ENCODE measurements around the gene HSD17B11. TPM values are rescaled to one million over a fixed set of nuclear protein-coding genes. Genes with fewer than 3 reads are reported as not detected.

The HSD17B11 gene
- total RNA-seq, 1 experiment from 2014 or later = 14.0 TPM

GRCh38 chr4:87310691-87311335, 80.2 kb downstream of the HSD17B11 start (continued):
- TF ChIP-seq, protein P1, sequence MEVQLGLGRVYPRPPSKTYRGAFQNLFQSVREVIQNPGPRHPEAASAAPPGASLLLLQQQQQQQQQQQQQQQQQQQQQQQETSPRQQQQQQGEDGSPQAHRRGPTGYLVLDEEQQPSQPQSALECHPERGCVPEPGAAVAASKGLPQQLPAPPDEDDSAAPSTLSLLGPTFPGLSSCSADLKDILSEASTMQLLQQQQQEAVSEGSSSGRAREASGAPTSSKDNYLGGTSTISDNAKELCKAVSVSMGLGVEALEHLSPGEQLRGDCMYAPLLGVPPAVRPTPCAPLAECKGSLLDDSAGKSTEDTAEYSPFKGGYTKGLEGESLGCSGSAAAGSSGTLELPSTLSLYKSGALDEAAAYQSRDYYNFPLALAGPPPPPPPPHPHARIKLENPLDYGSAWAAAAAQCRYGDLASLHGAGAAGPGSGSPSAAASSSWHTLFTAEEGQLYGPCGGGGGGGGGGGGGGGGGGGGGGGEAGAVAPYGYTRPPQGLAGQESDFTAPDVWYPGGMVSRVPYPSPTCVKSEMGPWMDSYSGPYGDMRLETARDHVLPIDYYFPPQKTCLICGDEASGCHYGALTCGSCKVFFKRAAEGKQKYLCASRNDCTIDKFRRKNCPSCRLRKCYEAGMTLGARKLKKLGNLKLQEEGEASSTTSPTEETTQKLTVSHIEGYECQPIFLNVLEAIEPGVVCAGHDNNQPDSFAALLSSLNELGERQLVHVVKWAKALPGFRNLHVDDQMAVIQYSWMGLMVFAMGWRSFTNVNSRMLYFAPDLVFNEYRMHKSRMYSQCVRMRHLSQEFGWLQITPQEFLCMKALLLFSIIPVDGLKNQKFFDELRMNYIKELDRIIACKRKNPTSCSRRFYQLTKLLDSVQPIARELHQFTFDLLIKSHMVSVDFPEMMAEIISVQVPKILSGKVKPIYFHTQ (CRISPR knock-in tag; IDR thresholded peaks at IDR 0.05) = no peak
- TF ChIP-seq, protein P2, sequence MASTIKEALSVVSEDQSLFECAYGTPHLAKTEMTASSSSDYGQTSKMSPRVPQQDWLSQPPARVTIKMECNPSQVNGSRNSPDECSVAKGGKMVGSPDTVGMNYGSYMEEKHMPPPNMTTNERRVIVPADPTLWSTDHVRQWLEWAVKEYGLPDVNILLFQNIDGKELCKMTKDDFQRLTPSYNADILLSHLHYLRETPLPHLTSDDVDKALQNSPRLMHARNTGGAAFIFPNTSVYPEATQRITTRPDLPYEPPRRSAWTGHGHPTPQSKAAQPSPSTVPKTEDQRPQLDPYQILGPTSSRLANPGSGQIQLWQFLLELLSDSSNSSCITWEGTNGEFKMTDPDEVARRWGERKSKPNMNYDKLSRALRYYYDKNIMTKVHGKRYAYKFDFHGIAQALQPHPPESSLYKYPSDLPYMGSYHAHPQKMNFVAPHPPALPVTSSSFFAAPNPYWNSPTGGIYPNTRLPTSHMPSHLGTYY (CRISPR knock-in tag; IDR thresholded peaks at IDR 0.05) = no peak
- TF ChIP-seq JUN (CRISPR knock-in tag; IDR thresholded peaks at IDR 0.05) (no peak), ZBTB21 (CRISPR knock-in tag; IDR thresholded peaks at IDR 0.05; ENCODE audit: borderline replicate concordance) (no peak)

DNA sequence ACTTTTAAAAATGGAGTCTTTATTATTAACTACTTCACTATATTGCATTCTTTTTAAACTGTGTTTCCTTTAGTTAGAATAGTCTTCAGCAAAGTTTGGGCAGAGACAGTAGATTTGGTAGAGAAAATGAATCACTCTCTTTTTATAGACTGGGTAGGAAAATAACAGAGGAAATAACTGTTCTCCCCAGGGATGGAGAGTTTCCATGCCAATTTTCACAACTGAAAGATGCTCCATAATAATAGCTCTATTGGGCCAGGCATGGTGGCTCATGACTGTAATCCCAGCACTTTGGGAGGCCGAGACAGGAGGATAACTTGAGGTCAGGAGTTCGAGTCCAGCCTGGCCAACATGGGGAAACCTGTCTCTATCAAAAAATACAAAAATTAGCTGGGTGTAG, 81.4 kb downstream of the HSD17B11 start:
- H3K27me3 Mint-ChIP-seq (ENCODE audit: low read depth) = no peaks in the 10 kb centered on the region
- H3K4me3 Mint-ChIP-seq = no peak overlapping the region
- no peak overlapping the region for H3K27ac Mint-ChIP-seq
- POLR2A ChIA-PET = no interaction called here
- ATAC-seq (no peak), DNase-seq (ENCODE audit: low spot score) (no peak)
- H3K36me3 Mint-ChIP-seq = no peaks in the 10 kb centered on the region
- H3K9me3 Mint-ChIP-seq = no peaks in the 10 kb centered on the region
- 0 out of 2 replicates have a peak, but pooled peaks cover 2% of the 10 kb centered on the region for H3K4me1 Mint-ChIP-seq
- CTCF ChIA-PET = no interaction called here
- TF ChIP-seq, protein P3, sequence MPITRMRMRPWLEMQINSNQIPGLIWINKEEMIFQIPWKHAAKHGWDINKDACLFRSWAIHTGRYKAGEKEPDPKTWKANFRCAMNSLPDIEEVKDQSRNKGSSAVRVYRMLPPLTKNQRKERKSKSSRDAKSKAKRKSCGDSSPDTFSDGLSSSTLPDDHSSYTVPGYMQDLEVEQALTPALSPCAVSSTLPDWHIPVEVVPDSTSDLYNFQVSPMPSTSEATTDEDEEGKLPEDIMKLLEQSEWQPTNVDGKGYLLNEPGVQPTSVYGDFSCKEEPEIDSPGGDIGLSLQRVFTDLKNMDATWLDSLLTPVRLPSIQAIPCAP (CRISPR knock-in tag; IDR thresholded peaks at IDR 0.05) = no peak
- TF ChIP-seq NFATC4 (CRISPR knock-in tag; IDR thresholded peaks at IDR 0.05) (no peak), ATF2 (CRISPR knock-in tag; IDR thresholded peaks at IDR 0.05; ENCODE audit: borderline replicate concordance, low read depth) (no peak)
- TF ChIP-seq, protein P4, sequence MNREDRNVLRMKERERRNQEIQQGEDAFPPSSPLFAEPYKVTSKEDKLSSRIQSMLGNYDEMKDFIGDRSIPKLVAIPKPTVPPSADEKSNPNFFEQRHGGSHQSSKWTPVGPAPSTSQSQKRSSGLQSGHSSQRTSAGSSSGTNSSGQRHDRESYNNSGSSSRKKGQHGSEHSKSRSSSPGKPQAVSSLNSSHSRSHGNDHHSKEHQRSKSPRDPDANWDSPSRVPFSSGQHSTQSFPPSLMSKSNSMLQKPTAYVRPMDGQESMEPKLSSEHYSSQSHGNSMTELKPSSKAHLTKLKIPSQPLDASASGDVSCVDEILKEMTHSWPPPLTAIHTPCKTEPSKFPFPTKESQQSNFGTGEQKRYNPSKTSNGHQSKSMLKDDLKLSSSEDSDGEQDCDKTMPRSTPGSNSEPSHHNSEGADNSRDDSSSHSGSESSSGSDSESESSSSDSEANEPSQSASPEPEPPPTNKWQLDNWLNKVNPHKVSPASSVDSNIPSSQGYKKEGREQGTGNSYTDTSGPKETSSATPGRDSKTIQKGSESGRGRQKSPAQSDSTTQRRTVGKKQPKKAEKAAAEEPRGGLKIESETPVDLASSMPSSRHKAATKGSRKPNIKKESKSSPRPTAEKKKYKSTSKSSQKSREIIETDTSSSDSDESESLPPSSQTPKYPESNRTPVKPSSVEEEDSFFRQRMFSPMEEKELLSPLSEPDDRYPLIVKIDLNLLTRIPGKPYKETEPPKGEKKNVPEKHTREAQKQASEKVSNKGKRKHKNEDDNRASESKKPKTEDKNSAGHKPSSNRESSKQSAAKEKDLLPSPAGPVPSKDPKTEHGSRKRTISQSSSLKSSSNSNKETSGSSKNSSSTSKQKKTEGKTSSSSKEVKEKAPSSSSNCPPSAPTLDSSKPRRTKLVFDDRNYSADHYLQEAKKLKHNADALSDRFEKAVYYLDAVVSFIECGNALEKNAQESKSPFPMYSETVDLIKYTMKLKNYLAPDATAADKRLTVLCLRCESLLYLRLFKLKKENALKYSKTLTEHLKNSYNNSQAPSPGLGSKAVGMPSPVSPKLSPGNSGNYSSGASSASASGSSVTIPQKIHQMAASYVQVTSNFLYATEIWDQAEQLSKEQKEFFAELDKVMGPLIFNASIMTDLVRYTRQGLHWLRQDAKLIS (CRISPR knock-in tag; IDR thresholded peaks at IDR 0.05; ENCODE audit: borderline replicate concordance) = no peak
- TF ChIP-seq, protein P5, sequence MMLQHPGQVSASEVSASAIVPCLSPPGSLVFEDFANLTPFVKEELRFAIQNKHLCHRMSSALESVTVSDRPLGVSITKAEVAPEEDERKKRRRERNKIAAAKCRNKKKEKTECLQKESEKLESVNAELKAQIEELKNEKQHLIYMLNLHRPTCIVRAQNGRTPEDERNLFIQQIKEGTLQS (CRISPR knock-in tag; conservative IDR thresholded peaks at IDR 0.05) = no peak

GRCh38 chr4:87306056-87306455, 84.9 kb downstream of the HSD17B11 start:
- POLR2A ChIA-PET = no interaction called here
- no peaks in the 10 kb centered on the region for H3K27me3 Mint-ChIP-seq (ENCODE audit: low read depth)
- TF ChIP-seq PREB (CRISPR knock-in tag; IDR thresholded peaks at IDR 0.05; ENCODE audit: borderline replicate concordance) (no peak), SP1 (CRISPR knock-in tag; conservative IDR thresholded peaks at IDR 0.05) (no peak), TP53 (CRISPR knock-in tag; IDR thresholded peaks at IDR 0.05) (no peak), ZNF263 (CRISPR knock-in tag; IDR thresholded peaks at IDR 0.05; ENCODE audit: low read depth) (no peak), ZNF121 (CRISPR knock-in tag; IDR thresholded peaks at IDR 0.05) (no peak), ESRRA (CRISPR knock-in tag; IDR thresholded peaks at IDR 0.05; ENCODE audit: borderline replicate concordance) (no peak), CREB1 (CRISPR knock-in tag; IDR thresholded peaks at IDR 0.05) (no peak), ZBTB21 (CRISPR knock-in tag; IDR thresholded peaks at IDR 0.05; ENCODE audit: borderline replicate concordance) (no peak)
- TF ChIP-seq, protein P6, sequence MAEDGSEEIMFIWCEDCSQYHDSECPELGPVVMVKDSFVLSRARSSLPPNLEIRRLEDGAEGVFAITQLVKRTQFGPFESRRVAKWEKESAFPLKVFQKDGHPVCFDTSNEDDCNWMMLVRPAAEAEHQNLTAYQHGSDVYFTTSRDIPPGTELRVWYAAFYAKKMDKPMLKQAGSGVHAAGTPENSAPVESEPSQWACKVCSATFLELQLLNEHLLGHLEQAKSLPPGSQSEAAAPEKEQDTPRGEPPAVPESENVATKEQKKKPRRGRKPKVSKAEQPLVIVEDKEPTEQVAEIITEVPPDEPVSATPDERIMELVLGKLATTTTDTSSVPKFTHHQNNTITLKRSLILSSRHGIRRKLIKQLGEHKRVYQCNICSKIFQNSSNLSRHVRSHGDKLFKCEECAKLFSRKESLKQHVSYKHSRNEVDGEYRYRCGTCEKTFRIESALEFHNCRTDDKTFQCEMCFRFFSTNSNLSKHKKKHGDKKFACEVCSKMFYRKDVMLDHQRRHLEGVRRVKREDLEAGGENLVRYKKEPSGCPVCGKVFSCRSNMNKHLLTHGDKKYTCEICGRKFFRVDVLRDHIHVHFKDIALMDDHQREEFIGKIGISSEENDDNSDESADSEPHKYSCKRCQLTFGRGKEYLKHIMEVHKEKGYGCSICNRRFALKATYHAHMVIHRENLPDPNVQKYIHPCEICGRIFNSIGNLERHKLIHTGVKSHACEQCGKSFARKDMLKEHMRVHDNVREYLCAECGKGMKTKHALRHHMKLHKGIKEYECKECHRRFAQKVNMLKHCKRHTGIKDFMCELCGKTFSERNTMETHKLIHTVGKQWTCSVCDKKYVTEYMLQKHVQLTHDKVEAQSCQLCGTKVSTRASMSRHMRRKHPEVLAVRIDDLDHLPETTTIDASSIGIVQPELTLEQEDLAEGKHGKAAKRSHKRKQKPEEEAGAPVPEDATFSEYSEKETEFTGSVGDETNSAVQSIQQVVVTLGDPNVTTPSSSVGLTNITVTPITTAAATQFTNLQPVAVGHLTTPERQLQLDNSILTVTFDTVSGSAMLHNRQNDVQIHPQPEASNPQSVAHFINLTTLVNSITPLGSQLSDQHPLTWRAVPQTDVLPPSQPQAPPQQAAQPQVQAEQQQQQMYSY (CRISPR knock-in tag; IDR thresholded peaks at IDR 0.05) = no peak

More at GRCh38 chr4:87306056-87306455, 84.9 kb downstream of the HSD17B11 start:
- Mint-ChIP-seq H3K4me1 (no peaks in the 10 kb centered on the region), H3K4me3 (no peak overlapping the region), H3K9me3 (no peaks in the 10 kb centered on the region), H3K36me3 (no peaks in the 10 kb centered on the region), H3K27ac (no peak overlapping the region)
- CTCF ChIA-PET = no interaction called here
- no peak for ATAC-seq
- no peak for DNase-seq (ENCODE audit: low spot score)
